GM12801 (cell line): ENCODE data around the gene PLAAT3.

Experiments
- CTCF ChIP-seq: IDR thresholded peaks from one replicate; pipeline ENCODE4 v1.5.1; 2011; ENCODE audit warnings: control low read depth; ENCODE audit not compliant: insufficient read length; ENCODE audit errors: extremely low read depth

Gene PLAAT3

GRCh38 chr11:63614136-63614671 lies at the start of gene PLAAT3:
TSS of gene PLAAT3 (minus strand) at chr11:63614433. CDS start at chr11:63614014, 419 bp downstream.
- no peak for TF ChIP-seq CTCF

- no peak for TF ChIP-seq CTCF
Observed at GRCh38 chr11:63663809-63664208, 49.6 kb upstream of the PLAAT3 start.

GRCh38 chr11:63660972-63661371 lies 46.7 kb upstream of the PLAAT3 start:
- no peak for TF ChIP-seq CTCF

GRCh38 chr11:63652671-63653070 lies 38.4 kb upstream of the PLAAT3 start:
- TF ChIP-seq CTCF, result no peak

- TF ChIP-seq CTCF, result no peak
Observed at GRCh38 chr11:63643205-63643604, 29.0 kb upstream of the PLAAT3 start.

GRCh38 chr11:63641727-63642126 lies 27.5 kb upstream of the PLAAT3 start:
- no peak for TF ChIP-seq CTCF

GRCh38 chr11:63639199-63639832 lies 25.1 kb upstream of the PLAAT3 start:
- TF ChIP-seq CTCF, result no peak
